PC-9 (cell line): Measurements from ENCODE around the gene C5orf15. TPM values are rescaled to one million over a fixed set of nuclear protein-coding genes. Genes with fewer than 3 reads are reported as not detected.

ENCODE experiments used
- BruUV-seq: library from RNA; stranded (reverse); fragments of 400-500 nt; replicated peaks from 2 replicates; lab custom pipeline; 2021; lab: Mats Ljungman, UMichigan
- CTCF ChIA-PET: fragments of 300-600 bp; sonication (Branson Sonifier 250); formaldehyde crosslinking; loops from one replicate; lab custom pipeline; 2022; ENCODE audit warnings: antibody characterized with exemption; lab: Charles Lee
- POLR2A ChIA-PET: fragments of 300-600 bp; sonication (Branson Sonifier 250); formaldehyde crosslinking; loops from one replicate; lab custom pipeline; 2022; ENCODE audit warnings: antibody characterized with exemption; ENCODE audit not compliant: unreplicated experiment; lab: Charles Lee
- DNase-seq, 2 experiments: peaks; one replicate each; pipeline versions ENCODE4 v3.0.0 to v3.0.0-alpha.2; 2015 to 2022; ENCODE audit warnings: mixed read lengths in 1 of 2
- H2AFZ ChIP-seq: fragments of 200-600 bp; sonication (generic); 2 replicates; pipeline ENCODE4 v1.8.1; 2017; ENCODE audit warnings: antibody characterized with exemption
- H3F3A ChIP-seq: fragments of 200-600 bp; sonication (generic); 2 replicates; pipeline ENCODE4 v1.8.1; 2017; ENCODE audit warnings: antibody characterized with exemption, mild to moderate bottlenecking, low read depth; ENCODE audit not compliant: insufficient read depth
- H3K27ac ChIP-seq: fragments of 200-600 bp; sonication (generic); 2 replicates; pipeline ENCODE4 v1.6.1; 2016; ENCODE audit warnings: mixed run types
- H3K27me3 ChIP-seq: fragments of 200-600 bp; sonication (generic); 2 replicates; pipeline ENCODE4 v1.6.1; 2016; ENCODE audit warnings: low read depth, mixed run types; ENCODE audit not compliant: insufficient read depth
- H3K36me3 ChIP-seq: fragments of 200-600 bp; sonication (generic); 2 replicates; pipeline ENCODE4 v1.6.1; 2016; ENCODE audit warnings: low read depth, mixed run types
- H3K4me1 ChIP-seq: fragments of 200-600 bp; sonication (generic); replicated peaks from 2 replicates; pipeline ENCODE4 v1.6.1; 2016; ENCODE audit warnings: mixed run types; ENCODE audit not compliant: insufficient read depth
- H3K4me2 ChIP-seq: fragments of 200-600 bp; sonication (generic); 2 replicates; pipeline ENCODE4 v1.6.1; 2017; ENCODE audit warnings: mixed run types
- H3K4me3 ChIP-seq: fragments of 200-600 bp; sonication (generic); 2 replicates; pipeline ENCODE4 v1.6.1; 2016; ENCODE audit warnings: mixed run types
- H3K79me2 ChIP-seq: fragments of 200-600 bp; sonication (generic); 2 replicates; pipeline ENCODE4 v1.6.1; 2017; ENCODE audit warnings: low read depth, mixed run types
- H3K9me2 ChIP-seq: fragments of 200-600 bp; sonication (generic); 2 replicates; pipeline ENCODE4 v1.8.1; 2017; ENCODE audit warnings: mild to moderate bottlenecking; ENCODE audit not compliant: insufficient read depth
- H3K9me3 ChIP-seq: fragments of 200-600 bp; sonication (generic); 2 replicates; pipeline ENCODE4 v1.8.1; 2016; ENCODE audit warnings: low read depth; ENCODE audit not compliant: insufficient read depth
- H4K20me1 ChIP-seq: fragments of 200-600 bp; sonication (generic); 2 replicates; pipeline ENCODE4 v1.8.1; 2017; ENCODE audit not compliant: insufficient read depth
- EZH2 ChIP-seq: fragments of 200-600 bp; sonication (generic); IDR thresholded peaks from 2 replicates; pipeline ENCODE4 v1.8.0; 2017; ENCODE audit warnings: antibody characterized with exemption, low read depth
- intact Hi-C: fragments of 100-400 bp; cut with micrococcal nuclease; formaldehyde crosslinking; loops from one replicate; pipeline ENCODE4 v1.10.0; 2022; ENCODE audit not compliant: unreplicated experiment
- total RNA-seq: library from RNA; stranded (reverse); gene quantifications from 2 replicates; pipeline ENCODE4 v1.2.3, GENCODE V29; 2021
- TF ChIP-seq, protein P1 (sequence below): fragments of 200-600 bp; sonication (generic); conservative IDR thresholded peaks from 2 replicates; pipeline ENCODE4 v1.6.1; 2017; ENCODE audit warnings: mixed run types, antibody characterized with exemption, mild to moderate bottlenecking, moderate library complexity

C5orf15 gene
- total RNA-seq, 1 experiment from 2014 or later = 45.0 TPM

DNA sequence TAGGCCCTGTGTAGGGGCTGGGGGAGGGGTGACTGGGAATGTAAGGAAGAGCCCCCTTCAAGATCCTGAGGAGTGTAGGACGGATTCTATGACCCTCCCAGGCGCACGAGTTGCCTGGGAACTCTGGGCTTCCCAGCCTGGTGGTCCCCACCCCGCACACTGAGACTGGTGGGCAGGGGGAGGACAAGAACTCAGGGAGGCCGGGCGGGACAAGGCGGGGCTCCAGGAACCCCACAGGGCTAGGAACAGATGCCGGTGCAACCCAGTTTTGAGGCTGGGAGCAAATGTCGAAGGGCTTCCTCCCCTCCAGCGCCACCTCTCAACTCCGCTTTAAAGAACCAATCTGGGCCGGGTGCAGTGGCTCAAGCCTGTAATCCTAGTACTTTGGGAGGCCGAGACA lies 37.7 kb upstream of the C5orf15 start:
- CTCF ChIA-PET = interaction anchor here (0.6 to 1.5 kb wide), 2 partner anchors 11 to 13 kb away, joined by 3 to 7 read pairs; no protein-coding TSS in a partner anchor

GRCh38 chr5:134005417-134006061 lies 37.1 kb upstream of the C5orf15 start:
- Histone ChIP-seq H3K4me3 (peak overlapping the region; percentile 85), H4K20me1 (peaks cover 32% of the 10 kb centered on the region), H3F3A (peaks cover 30% of the 10 kb centered on the region; the same call in 1 of the 2 replicates), H3K27ac (peak overlapping the region; percentile 69), H3K4me1 (peaks cover 37% of the 10 kb centered on the region), H2AFZ (peak overlapping the region; percentile 80), H3K36me3 (peaks cover 6% of the 10 kb centered on the region), H3K79me2 (peaks cover 64% of the 10 kb centered on the region), H3K4me2 (peak overlapping the region; percentile 78), H3K27me3 (no peaks in the 10 kb centered on the region), H3K9me3 (no peaks in the 10 kb centered on the region), H3K9me2 (no peaks in the 10 kb centered on the region)
- POLR2A ChIA-PET = no interaction called here
- DNase-seq = no peak
- BruUV-seq = TSS peak; percentile 71
- intact Hi-C loops = loop anchor here (1.0 kb wide), 1 partner anchor 15 kb away; no protein-coding TSS in a partner anchor
- no peak for TF ChIP-seq EZH2
- CTCF ChIA-PET = interaction anchor here (0.6 to 1.5 kb wide), 2 partner anchors 12 to 14 kb away, joined by 3 to 7 read pairs; no protein-coding TSS in a partner anchor

More for the DNA sequence above, 37.7 kb upstream of the C5orf15 start:
- no peaks in the 10 kb centered on the region for H3K9me3 ChIP-seq
- POLR2A ChIA-PET = no interaction called here
- DNase-seq = no peak
- H3K4me1 ChIP-seq = peaks cover 31% of the 10 kb centered on the region
- peaks cover 58% of the 10 kb centered on the region for H3K79me2 ChIP-seq
- H4K20me1 ChIP-seq = peaks cover 26% of the 10 kb centered on the region
- no peak overlapping the region for H2AFZ ChIP-seq
- intact Hi-C loops = no loop called here
- no peaks in the 10 kb centered on the region for H3K9me2 ChIP-seq
- no peak for TF ChIP-seq EZH2
- TF ChIP-seq, protein P1, sequence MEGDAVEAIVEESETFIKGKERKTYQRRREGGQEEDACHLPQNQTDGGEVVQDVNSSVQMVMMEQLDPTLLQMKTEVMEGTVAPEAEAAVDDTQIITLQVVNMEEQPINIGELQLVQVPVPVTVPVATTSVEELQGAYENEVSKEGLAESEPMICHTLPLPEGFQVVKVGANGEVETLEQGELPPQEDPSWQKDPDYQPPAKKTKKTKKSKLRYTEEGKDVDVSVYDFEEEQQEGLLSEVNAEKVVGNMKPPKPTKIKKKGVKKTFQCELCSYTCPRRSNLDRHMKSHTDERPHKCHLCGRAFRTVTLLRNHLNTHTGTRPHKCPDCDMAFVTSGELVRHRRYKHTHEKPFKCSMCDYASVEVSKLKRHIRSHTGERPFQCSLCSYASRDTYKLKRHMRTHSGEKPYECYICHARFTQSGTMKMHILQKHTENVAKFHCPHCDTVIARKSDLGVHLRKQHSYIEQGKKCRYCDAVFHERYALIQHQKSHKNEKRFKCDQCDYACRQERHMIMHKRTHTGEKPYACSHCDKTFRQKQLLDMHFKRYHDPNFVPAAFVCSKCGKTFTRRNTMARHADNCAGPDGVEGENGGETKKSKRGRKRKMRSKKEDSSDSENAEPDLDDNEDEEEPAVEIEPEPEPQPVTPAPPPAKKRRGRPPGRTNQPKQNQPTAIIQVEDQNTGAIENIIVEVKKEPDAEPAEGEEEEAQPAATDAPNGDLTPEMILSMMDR = no peak
- BruUV-seq = no TSS peak
- peak overlapping the region; percentile 69 for H3K27ac ChIP-seq
- H3K4me3 ChIP-seq = peak overlapping the region; percentile 85
- peaks cover 2% of the 10 kb centered on the region for H3K36me3 ChIP-seq
- H3F3A ChIP-seq = peaks cover 24% of the 10 kb centered on the region; the same call in 1 of the 2 replicates
- H3K27me3 ChIP-seq = no peaks in the 10 kb centered on the region
- H3K4me2 ChIP-seq = peak overlapping the region; percentile 78

- no peaks in the 10 kb centered on the region for H3K9me3 ChIP-seq
- BruUV-seq = no TSS peak
- TF ChIP-seq EZH2 = no peak
- TF ChIP-seq, protein P1 = no peak
Measured at GRCh38 chr5:134004626-134005416, 36.4 kb upstream of the C5orf15 start, which contains the start of gene VDAC1. VDAC1 (minus strand) TSS chr5:134004975; CDS start chr5:133993012, 11,963 bp downstream.

More at GRCh38 chr5:134004626-134005416, 36.4 kb upstream of the C5orf15 start, which contains the start of gene VDAC1:
- CTCF ChIA-PET = no interaction called here
- peaks cover 39% of the 10 kb centered on the region for H4K20me1 ChIP-seq
- POLR2A ChIA-PET = interaction anchor here (0.5 kb wide), 1 partner anchor 31 kb away, joined by 17 read pairs; no protein-coding TSS in a partner anchor
- H3K79me2 ChIP-seq = peaks cover 71% of the 10 kb centered on the region
- peak within 1 kb of the TSS; percentile 85 for H3K4me3 ChIP-seq
- peak within 1 kb of the TSS; percentile 69 for H3K27ac ChIP-seq
- peaks cover 44% of the 10 kb centered on the region for H3K4me1 ChIP-seq
- intact Hi-C loops = loop anchor here (1.0 kb wide), 1 partner anchor 15 kb away; no protein-coding TSS in a partner anchor
- peaks cover 32% of the 10 kb centered on the region; the same call in 1 of the 2 replicates for H3F3A ChIP-seq
- no peaks in the 10 kb centered on the region for H3K9me2 ChIP-seq
- H2AFZ ChIP-seq = peak within 1 kb of the TSS; percentile 80
- peak within 1 kb of the TSS; percentile 94 for H3K4me2 ChIP-seq
- no peaks in the 10 kb centered on the region for H3K27me3 ChIP-seq
- DNase-seq = peak; percentile 49 to 73
- peaks cover 6% of the 10 kb centered on the region for H3K36me3 ChIP-seq
